H1 (cell line): Measurements from ENCODE around the gene TSC22D3. TPM values are rescaled to one million over a fixed set of nuclear protein-coding genes. Genes with fewer than 3 reads are reported as not detected.

ENCODE experiments used
- JUN ChIP-seq: IDR thresholded peaks from 2 replicates; pipeline ENCODE4 v1.6.1; 2011; ENCODE audit warnings: low read depth, mild to moderate bottlenecking, improper control_type of control experiment, low read length
- MAFK ChIP-seq: IDR thresholded peaks from 2 replicates; pipeline ENCODE4 v1.6.1; 2012; ENCODE audit warnings: low read depth, mild to moderate bottlenecking, improper control_type of control experiment, low read length
- polyA plus RNA-seq, 7 experiments: library from polyadenylated mRNA; depleted of rRNA in 3 of 7; stranded (reverse) in 5 of 7; unstranded in 2 of 7; fragments of >200 nt in 5 of 7; fragments of 200-250 nt in 2 of 7; gene quantifications; 1 replicate in 5 of 7; 2 replicates in 1 of 7; 4 replicates in 1 of 7; pipeline versions ENCODE4 v1.2.1 to v1.2.3, GENCODE V29; 2011 to 2013; ENCODE audit warnings: missing spikeins in 2 of 7, mixed read lengths in 2 of 7
- total RNA-seq: library from RNA; stranded (reverse); fragmentation: NEBNext Ultra II Directional; extraction: Animal tissue kit (Norgen Biotek cat#: 25700); gene quantifications from 2 replicates; pipeline ENCODE4 v1.2.1, GENCODE V29; 2021

TSC22D3 gene
- total and polyA plus RNA-seq, 2 of the 8 experiments (the other 6 are each of a cell fraction or from before 2014, with no cell fraction given): 7.6 to 12.9 TPM

DNA sequence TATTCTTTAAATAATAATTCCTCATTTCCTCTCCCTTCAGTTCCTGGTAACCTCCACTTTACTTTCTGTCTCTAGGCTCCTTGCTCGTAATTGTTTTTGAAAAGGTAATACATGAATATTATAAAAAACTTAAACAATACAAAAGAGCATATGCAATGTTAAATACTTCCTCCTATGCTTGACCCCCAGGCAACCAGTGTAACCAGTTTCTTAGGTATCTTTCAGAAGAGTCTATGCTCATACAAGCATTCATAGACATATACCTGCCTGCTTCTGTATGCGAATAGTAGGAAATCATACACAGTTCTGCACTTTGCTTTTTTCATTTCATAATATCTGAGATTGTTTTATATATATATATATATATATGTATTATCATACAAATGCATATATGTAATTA is 47.5 kb upstream of the TSC22D3 start (continued):
- TF ChIP-seq JUN (no peak), MAFK (no peak)
